ENCODE data around the gene ITGA7.

ITGA7 gene

GRCh38 chr12:55647027-55647426 is 60.7 kb downstream of the ITGA7 start:
- no peak for DNase-seq (ENCODE audit: low read depth in 2 of 2)

- no peak for DNase-seq (ENCODE audit: low read depth in 2 of 2)
Observed at GRCh38 chr12:55644591-55644990, 63.1 kb downstream of the ITGA7 start.

- DNase-seq (ENCODE audit: low read depth in 2 of 2) = no peak
Observed at GRCh38 chr12:55642669-55643068, 65.0 kb downstream of the ITGA7 start.

GRCh38 chr12:55642267-55642666 is 65.4 kb downstream of the ITGA7 start:
- DNase-seq (ENCODE audit: low read depth in 2 of 2) = no peak

GRCh38 chr12:55641595-55641994 is 66.1 kb downstream of the ITGA7 start:
- no peak for DNase-seq (ENCODE audit: low read depth in 2 of 2)

GRCh38 chr12:55637467-55637866 is 70.2 kb downstream of the ITGA7 start:
- no peak for DNase-seq (ENCODE audit: low read depth in 2 of 2)

DNA sequence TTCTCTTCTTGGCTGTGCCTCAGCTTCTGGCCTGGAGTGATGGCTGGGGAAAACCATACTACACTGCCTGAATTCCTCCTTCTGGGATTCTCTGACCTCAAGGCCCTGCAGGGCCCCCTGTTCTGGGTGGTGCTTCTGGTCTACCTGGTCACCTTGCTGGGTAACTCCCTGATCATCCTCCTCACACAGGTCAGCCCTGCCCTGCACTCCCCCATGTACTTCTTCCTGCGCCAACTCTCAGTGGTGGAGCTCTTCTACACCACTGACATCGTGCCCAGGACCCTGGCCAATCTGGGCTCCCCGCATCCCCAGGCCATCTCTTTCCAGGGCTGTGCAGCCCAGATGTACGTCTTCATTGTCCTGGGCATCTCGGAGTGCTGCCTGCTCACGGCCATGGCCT is 70.9 kb downstream of the ITGA7 start, which contains the start of gene OR10P1:
Gene OR10P1 (plus strand): TSS at position 40 of the 400 bp plus-strand sequence. CDS start 0 bp downstream, at position 40.
- DNase-seq (ENCODE audit: low read depth in 2 of 2) = no peak

DNA sequence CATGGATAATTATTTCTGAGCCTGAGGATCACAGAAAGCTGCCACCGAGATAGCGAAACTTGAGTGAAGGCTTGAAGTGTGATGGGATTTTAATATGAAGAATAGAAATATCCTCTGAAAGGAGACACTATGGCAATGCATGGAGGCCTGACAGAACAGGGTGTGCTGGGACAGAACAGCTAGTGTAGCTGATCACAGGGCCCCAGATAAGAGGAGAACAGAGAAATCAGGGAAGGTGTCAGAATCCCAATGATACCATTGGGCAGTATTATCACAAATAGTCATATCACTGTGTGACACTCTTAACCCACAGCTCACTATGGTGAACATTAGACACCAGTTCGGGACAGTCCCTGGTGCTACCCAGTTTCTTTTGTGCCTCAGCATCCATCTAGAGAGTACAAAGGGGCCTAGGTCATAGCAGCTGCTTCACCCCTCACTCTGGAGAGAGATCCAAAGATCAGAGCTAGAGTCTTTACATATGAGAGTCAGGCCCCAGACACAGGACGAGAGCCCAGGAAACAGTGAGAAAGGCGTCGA is 71.5 kb downstream of the ITGA7 start:
- DNase-seq (ENCODE audit: low read depth in 2 of 2) = no peak
